HL-60/S4 (cell line): ENCODE results near the gene BCAS3.
"Not testable (repeated sequence)": the region's sequence is repeated elsewhere in the genome, so short reads cannot be mapped to it uniquely, and the experiment has no call there.

ENCODE experiments used
- in situ Hi-C: fragments of 300-500 bp; cut with MboI; formaldehyde crosslinking; loops from 2 replicates; pipeline ENCODE4 v1.14.3; 2022; ENCODE audit warnings: low sequenced_read_pairs

The BCAS3 gene

GRCh38 chr17:60910415-60910814 is 232.8 kb downstream of the BCAS3 start:
- in situ Hi-C loops: no loop called here

- in situ Hi-C loops: no loop called here
Observed at GRCh38 chr17:60914078-60914477, 236.4 kb downstream of the BCAS3 start.

DNA sequence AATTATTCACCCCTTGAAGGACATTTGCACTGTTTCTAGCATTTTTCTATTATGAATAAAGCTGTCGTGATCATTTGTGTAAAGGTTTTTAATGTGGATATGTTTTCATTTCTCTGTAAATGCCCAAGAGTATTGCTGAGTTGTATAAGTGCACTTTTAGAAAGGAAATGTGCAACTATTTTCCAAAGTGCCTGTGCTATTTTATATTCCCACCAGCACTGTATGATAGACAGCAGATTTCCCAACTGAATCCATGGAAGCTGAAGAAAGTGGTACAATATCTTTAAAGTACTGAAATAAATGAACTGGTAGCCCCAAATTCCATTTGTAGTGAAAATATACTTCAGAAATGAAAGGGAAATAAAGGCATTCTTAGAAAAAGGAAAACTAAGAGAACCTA is 238.4 kb downstream of the BCAS3 start:
- in situ Hi-C loops: no loop called here

DNA sequence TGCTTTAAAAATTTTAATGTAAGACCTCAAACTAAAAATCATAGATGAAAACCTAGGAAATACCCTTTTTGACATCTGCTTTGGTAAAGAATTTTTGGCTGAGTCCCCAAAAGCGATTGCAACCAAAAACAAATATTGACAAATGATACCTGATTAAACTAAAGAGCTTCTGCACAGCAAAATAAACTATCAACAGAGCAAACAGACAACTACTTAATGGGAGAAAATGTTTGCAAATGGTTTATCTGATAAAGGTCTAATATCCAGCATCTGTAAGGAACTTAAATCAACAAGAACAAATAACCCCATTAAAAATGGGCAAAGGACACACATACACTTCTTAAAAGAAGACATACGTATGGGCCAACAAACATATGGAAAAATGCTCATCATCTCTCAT is 242.5 kb downstream of the BCAS3 start:
- in situ Hi-C loops: no loop called here

GRCh38 chr17:60923000-60923399 is 245.3 kb downstream of the BCAS3 start:
- in situ Hi-C loops: no loop called here

DNA sequence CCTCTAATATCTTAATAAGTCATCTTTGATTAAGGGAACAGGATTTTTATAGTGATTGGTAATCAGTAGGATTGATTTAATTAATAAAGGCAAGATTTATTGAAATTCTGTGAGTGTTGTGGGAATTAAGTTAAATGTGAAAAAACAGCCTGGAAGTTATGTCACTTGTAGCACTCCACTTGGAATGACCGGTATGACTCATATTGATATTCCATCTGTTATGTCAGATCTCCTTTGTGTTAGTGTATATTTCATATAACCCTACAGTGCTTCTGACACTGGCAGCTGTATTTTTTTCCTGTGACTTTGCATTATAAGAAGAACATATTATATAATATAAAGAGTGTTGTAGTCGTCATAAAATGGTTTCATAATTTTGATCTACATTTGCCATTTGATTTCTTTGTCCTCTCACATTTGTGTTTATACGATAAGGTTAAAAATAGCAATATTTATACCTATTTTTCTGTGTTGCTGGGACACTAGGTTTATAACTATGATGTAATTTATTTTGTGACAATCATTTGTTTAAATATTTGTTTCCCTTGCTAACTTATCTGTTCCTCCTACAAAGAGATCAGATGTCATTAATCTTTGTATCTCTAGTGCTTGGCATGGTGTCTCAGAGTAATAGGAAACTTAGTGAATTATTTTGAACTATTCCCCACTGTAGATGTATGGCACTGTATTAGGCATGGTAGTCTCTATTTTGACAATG is 249.0 kb downstream of the BCAS3 start:
- in situ Hi-C loops: no loop called here

- in situ Hi-C loops: no loop called here
Observed at GRCh38 chr17:60933739-60934138, 256.1 kb downstream of the BCAS3 start.

GRCh38 chr17:60934723-60935122 is 257.1 kb downstream of the BCAS3 start:
- in situ Hi-C loops: no loop called here

DNA sequence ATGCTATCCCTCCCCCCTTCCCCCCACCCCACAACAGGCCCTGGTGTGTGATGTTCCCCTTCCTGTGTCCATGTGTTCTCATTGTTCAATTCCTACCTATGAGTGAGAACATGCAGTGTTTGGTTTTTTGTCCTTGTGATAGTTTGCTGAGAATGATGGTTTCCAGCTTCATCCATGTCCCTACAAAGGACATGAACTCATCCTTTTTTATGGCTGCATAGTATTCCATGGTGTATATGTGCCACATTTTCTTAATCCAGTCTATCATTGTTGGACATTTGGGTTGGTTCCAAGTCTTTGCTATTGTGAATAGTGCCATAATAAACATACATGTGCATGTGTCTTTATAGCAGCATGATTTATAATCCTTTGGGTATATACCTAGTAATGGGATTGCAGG is 258.3 kb downstream of the BCAS3 start:
- in situ Hi-C loops: not testable (repeated sequence)

DNA sequence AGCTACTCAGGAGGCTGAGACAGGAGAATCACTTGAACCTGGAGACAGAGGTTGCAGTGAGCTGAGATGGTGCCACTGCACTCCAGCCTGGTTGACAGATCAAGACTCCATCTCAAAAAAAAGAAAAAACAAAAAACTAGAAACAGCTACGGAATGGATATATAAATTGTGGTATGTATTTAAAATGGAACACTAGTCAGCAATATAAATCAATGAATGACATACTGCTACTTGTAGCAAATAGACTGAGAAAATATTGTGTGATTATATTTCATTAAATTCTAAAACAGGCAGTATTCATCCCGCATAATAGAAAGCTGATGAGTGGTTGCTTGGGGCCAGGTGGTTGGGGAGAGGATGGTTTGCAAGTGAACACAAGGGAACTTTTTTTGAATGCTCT is 261.7 kb downstream of the BCAS3 start:
- in situ Hi-C loops: no loop called here

GRCh38 chr17:60941028-60941427 is 263.4 kb downstream of the BCAS3 start:
- in situ Hi-C loops: no loop called here

DNA sequence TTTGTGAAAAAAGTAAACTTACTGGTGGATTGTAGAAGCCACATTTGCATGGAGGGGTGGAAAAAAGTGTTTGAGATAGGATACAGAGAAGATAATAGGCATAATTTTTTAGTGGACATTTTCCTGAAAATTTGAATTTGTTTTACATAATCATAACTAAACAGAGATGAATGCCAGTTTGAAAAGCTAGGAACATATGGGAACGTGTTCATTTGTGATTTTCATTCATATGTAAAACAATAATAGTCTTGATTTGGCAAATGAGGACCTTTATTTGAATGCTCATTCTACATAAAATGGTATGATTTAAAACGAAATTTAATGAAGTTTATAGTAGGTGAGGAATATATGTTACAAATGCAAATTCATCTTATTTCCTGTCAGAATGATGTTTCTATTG is 263.9 kb downstream of the BCAS3 start:
- in situ Hi-C loops: no loop called here

DNA sequence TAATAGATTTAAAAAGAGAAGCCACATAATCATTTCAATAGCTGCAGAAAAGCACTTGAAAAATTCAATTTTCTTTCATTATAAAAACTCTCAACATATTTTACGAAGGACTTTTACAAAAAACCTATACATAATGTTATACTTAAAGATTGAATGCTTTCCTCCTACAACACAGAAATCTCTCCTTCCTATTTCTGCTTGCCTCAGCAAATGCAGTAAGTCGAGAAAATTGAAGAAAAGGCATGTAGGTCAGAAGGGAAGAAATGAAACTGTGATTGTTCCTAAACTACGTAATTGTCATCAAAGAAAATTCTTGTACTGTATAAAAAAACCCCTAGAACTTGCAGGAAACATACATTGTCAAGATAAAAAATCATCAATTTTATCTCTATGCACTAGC is 267.1 kb downstream of the BCAS3 start:
- in situ Hi-C loops: no loop called here

- in situ Hi-C loops: no loop called here
Observed at GRCh38 chr17:60947100-60947499, 269.4 kb downstream of the BCAS3 start.

GRCh38 chr17:60947543-60947942 is 269.9 kb downstream of the BCAS3 start:
- in situ Hi-C loops: no loop called here

GRCh38 chr17:60952747-60953146 is 275.1 kb downstream of the BCAS3 start:
- in situ Hi-C loops: no loop called here

- in situ Hi-C loops: no loop called here
Observed at GRCh38 chr17:60959011-60959410, 281.4 kb downstream of the BCAS3 start.

GRCh38 chr17:60959696-60960095 is 282.0 kb downstream of the BCAS3 start:
- in situ Hi-C loops: no loop called here

DNA sequence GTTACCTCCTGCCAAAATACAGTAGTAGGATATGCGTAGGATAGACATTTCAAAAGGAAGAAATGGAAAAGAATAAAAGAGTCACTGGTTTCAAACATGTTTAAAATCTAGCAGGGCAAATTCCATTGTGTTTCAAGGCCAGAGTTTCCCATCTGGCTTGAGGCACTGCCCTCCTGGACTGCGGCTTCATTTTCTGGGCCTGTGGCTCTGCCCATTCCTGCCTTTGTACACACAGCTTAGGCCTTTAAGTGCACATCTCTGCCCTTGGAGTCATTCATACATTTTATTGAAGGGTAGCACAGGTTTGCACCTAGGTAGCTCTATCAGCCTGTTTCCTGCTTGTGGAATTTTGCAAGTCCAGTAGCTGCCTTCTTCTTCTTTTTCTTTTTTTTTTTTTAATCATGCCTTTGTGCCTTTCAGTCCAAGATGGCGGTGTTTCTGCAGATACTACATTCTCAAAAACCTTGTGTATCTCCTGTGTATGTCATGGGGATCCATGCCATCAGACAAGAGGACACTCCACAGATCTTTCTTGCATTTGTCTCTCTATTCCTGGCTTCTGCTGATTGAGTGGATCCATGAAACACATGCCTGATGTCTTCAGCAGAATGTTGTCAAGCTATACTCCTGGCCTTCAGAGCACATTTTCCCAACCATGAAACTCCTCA is 282.9 kb downstream of the BCAS3 start:
- in situ Hi-C loops: no loop called here

GRCh38 chr17:60964160-60964559 is 286.5 kb downstream of the BCAS3 start:
- in situ Hi-C loops: no loop called here

DNA sequence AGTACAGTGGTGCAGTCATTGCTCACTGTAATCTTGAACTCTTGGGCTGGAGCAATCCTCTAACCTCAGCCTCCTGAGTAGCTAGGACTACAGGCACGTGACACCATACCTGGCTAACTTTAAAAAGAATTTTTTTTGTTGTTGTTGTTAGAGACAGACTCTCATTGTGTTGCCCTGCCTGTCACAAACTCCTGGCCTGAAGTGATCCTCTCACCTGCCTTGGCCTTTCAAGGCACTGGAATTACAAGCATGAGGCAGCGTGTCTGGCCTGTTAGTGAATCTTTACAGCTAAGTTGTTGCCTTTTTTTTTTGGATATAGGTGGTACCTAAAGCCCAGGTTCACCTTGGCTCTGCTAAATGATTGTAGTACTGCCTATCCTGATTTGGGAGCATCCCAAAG is 290.6 kb downstream of the BCAS3 start:
- in situ Hi-C loops: no loop called here

DNA sequence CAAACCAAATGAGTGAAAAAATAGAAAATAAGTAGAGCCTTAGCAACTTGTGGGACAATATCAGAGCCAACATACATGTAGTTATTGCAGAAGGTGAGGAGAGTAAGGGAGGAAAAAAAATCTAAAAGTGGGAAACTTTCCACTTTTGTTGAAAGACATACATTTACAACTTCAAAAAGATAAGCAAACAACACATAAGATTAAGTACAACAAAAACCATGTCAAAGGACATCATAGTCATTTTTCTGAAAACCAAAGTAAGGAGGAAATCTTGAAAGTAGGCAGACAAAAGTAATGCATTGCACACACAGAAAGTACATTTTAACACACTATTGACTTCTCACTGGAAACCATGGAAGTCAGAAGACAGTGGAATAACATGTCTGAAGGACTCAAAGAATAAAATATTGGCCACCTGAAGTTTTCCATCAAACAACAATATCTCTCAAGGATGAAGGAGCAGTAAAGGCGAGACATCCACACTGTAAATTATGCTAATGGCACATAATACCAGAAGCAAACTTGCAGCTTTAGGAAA is 291.9 kb downstream of the BCAS3 start:
- in situ Hi-C loops: no loop called here
